ENCODE data around the gene TNFRSF8.

The TNFRSF8 gene

GRCh38 chr1:12185036-12185917, 122.2 kb downstream of the TNFRSF8 start:
- Histone ChIP-seq H3K4me3 (ENCODE audit: insufficient read depth, low read length, poor library complexity, severe bottlenecking) (no peak overlapping the region), H3K9ac (ENCODE audit: low read length) (no peak overlapping the region), H3K9me2 (replicated peaks; ENCODE audit: insufficient read depth, low read length) (no peaks in the 10 kb centered on the region), H2AFZ (ENCODE audit: low read depth, low read length, severe bottlenecking) (no peak overlapping the region), H3K79me2 (ENCODE audit: insufficient read depth, low read length) (no peaks in the 10 kb centered on the region), H3K36me3 (ENCODE audit: low read length) (no peaks in the 10 kb centered on the region), H4K20me1 (ENCODE audit: low read depth, low read length) (no peaks in the 10 kb centered on the region), H3K27ac (ENCODE audit: low read depth, low read length) (no peak overlapping the region), H3K9me3 (ENCODE audit: insufficient read depth, low read length) (no peaks in the 10 kb centered on the region), H3F3A (ENCODE audit: insufficient read depth) (no peaks in the 10 kb centered on the region), H3K27me3 (ENCODE audit: low read length) (no peaks in the 10 kb centered on the region), H3K4me2 (ENCODE audit: low read depth, low read length, poor library complexity, severe bottlenecking) (no peak overlapping the region)
- TF ChIP-seq EZH2phosphoT487 (conservative IDR thresholded peaks at IDR 0.05; ENCODE audit: low read length), result no peak
- TF ChIP-seq, protein P1, sequence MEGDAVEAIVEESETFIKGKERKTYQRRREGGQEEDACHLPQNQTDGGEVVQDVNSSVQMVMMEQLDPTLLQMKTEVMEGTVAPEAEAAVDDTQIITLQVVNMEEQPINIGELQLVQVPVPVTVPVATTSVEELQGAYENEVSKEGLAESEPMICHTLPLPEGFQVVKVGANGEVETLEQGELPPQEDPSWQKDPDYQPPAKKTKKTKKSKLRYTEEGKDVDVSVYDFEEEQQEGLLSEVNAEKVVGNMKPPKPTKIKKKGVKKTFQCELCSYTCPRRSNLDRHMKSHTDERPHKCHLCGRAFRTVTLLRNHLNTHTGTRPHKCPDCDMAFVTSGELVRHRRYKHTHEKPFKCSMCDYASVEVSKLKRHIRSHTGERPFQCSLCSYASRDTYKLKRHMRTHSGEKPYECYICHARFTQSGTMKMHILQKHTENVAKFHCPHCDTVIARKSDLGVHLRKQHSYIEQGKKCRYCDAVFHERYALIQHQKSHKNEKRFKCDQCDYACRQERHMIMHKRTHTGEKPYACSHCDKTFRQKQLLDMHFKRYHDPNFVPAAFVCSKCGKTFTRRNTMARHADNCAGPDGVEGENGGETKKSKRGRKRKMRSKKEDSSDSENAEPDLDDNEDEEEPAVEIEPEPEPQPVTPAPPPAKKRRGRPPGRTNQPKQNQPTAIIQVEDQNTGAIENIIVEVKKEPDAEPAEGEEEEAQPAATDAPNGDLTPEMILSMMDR (IDR thresholded peaks at IDR 0.05; ENCODE audit: insufficient read depth, low read length, poor library complexity, severe bottlenecking), result no peak

DNA sequence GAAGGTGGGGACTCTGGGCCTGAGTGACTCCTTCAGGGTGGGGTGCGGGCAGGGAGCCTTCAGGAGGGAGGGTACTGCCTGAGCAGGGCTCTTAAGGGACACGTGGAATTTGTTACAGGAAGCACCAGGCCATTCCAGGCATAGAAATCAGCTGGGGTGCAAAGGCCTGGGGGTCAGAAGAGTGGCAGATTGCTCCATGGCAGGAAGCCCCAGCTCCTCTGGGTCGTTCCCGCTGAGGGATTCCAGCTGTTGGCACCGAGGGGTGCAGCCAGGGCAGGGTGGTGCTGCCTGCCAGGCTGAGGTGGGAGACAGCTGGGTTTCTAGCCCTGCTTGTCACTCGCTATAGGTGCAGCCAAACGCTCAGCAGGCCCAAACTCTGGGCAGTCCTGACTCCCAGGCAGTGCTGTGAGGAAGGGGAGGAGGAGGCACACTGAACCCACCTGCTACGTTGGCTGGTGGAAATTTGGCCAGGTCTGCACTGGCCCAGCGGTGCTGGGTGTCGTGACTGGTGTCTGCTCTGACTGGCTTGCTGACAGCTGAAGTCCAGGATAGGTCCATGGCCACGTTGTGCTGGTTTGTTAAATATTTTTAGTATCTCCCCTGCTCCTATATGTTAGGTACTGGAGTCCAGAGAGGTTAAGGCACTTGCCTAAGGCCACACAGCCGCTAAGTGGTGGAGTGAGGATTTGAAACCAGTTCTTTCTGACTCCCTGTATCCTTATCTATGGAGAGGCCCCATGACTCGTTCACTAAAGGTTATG, 123.0 kb downstream of the TNFRSF8 start:
- Histone ChIP-seq H3K36me3 (ENCODE audit: low read length) (no peaks in the 10 kb centered on the region), H3K9me2 (replicated peaks; ENCODE audit: insufficient read depth, low read length) (no peaks in the 10 kb centered on the region), H3K4me3 (ENCODE audit: insufficient read depth, low read length, poor library complexity, severe bottlenecking) (no peak overlapping the region), H3K9ac (ENCODE audit: low read length) (no peak overlapping the region), H3K4me2 (ENCODE audit: low read depth, low read length, poor library complexity, severe bottlenecking) (no peak overlapping the region), H3K27ac (ENCODE audit: low read depth, low read length) (no peak overlapping the region), H3K9me3 (ENCODE audit: insufficient read depth, low read length) (no peaks in the 10 kb centered on the region), H3K79me2 (ENCODE audit: insufficient read depth, low read length) (no peaks in the 10 kb centered on the region), H3F3A (ENCODE audit: insufficient read depth) (no peaks in the 10 kb centered on the region), H4K20me1 (ENCODE audit: low read depth, low read length) (no peaks in the 10 kb centered on the region), H3K27me3 (ENCODE audit: low read length) (no peaks in the 10 kb centered on the region), H2AFZ (ENCODE audit: low read depth, low read length, severe bottlenecking) (no peak overlapping the region)
- TF ChIP-seq EZH2phosphoT487 (conservative IDR thresholded peaks at IDR 0.05; ENCODE audit: low read length), result no peak
- TF ChIP-seq, protein P1 (IDR thresholded peaks at IDR 0.05; ENCODE audit: insufficient read depth, low read length, poor library complexity, severe bottlenecking), result no peak

- Histone ChIP-seq H3K4me3 (ENCODE audit: insufficient read depth, low read length, poor library complexity, severe bottlenecking) (no peak overlapping the region), H3K79me2 (ENCODE audit: insufficient read depth, low read length) (no peaks in the 10 kb centered on the region), H3K27ac (ENCODE audit: low read depth, low read length) (no peak overlapping the region), H2AFZ (ENCODE audit: low read depth, low read length, severe bottlenecking) (no peak overlapping the region), H3K9me2 (replicated peaks; ENCODE audit: insufficient read depth, low read length) (no peaks in the 10 kb centered on the region), H3F3A (ENCODE audit: insufficient read depth) (no peaks in the 10 kb centered on the region), H3K9ac (ENCODE audit: low read length) (no peak overlapping the region), H3K36me3 (ENCODE audit: low read length) (no peaks in the 10 kb centered on the region), H4K20me1 (ENCODE audit: low read depth, low read length) (no peaks in the 10 kb centered on the region), H3K9me3 (ENCODE audit: insufficient read depth, low read length) (no peaks in the 10 kb centered on the region), H3K27me3 (ENCODE audit: low read length) (no peaks in the 10 kb centered on the region), H3K4me2 (ENCODE audit: low read depth, low read length, poor library complexity, severe bottlenecking) (no peak overlapping the region)
- no peak for TF ChIP-seq EZH2phosphoT487 (conservative IDR thresholded peaks at IDR 0.05; ENCODE audit: low read length)
- TF ChIP-seq, protein P1 (IDR thresholded peaks at IDR 0.05; ENCODE audit: insufficient read depth, low read length, poor library complexity, severe bottlenecking), result no peak
Measured at GRCh38 chr1:12186679-12186985, 123.5 kb downstream of the TNFRSF8 start.

Data from SU-DHL-6 (cell line).